Cortex of kidney (tissue), 1 donor: Measurements from ENCODE around the gene OR9Q1.

Experiments used
- DNase-seq: peaks from one replicate; lab custom pipeline; 2025; lab: John Stamatoyannopoulos, UW

OR9Q1 gene

DNA sequence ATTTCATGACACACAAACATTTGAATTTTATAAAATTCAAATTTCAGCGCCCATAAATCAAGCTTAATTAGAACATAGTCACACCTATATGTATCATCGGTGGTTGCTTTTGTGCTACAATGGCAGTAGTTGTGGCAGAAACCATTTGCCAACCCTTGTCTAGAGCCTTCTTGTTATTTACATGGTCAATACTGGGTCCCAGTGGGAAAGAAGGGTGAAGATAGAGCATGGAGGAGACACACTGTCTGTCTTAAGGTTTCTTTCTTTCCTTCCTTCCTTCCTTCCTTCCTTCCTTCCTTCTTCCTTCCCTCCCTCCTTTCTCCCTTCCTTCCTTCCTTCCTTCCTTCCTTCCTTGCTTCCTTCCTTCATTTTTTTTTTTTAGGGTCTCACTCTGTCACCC lies 10.8 kb downstream of the OR9Q1 start:
- DNase-seq: no peak

DNA sequence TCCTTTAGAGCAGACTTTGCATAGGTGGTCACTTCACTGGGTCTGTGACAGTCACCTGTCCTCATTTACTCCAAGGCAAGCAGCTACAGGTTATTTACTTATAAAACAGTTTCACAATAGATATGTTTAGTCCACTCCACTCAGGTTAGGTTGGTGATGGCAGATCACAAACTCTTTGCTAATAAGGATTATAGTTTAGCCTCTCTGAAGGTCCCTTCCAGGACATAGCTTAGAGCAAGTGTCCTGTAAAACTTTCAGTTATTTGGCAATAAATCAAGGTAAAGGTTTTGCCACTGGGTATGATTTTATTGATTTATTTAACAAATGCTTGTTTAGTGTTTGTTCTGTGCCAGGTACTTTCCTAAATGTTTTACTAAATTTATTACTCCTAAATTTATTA lies 15.9 kb downstream of the OR9Q1 start:
- no peak for DNase-seq

DNA sequence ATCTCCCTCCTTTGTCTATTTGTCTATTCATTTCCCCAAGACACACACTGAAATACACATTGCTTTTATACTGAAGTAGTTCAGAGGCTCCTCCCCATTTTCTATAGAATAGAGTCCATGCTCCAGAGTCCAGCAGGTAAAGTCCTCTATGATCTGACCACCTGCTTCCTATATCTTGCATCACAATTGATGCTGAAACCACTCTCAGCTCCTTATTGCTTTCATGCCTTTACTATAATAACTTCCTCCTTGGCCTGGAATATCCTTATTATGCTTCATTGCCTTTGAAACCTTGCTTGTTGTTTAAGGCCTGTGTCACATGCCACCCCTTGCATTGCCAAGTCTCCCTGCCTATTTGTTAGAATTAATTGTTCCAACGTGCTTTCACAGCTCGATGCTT lies 19.7 kb downstream of the OR9Q1 start:
- DNase-seq: no peak

DNA sequence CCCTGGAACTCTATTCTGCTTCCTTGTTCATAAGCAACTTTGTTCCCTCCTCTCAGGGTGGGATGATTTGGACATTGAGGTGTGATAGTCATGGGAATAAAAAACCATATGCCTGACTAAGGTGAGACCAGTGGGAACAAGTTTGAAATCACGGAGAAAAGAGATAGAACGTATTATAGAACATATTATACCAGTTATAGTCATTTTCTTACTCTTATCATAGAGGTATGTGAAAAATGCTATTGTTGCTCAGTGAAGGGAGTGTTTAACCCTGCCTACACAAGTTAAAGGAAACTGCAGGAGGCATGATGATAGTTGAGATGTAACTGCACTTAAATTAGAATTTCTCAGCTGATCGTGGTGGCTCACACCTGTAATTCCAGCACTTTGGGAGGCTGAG lies 22.6 kb downstream of the OR9Q1 start:
- no peak for DNase-seq

DNA sequence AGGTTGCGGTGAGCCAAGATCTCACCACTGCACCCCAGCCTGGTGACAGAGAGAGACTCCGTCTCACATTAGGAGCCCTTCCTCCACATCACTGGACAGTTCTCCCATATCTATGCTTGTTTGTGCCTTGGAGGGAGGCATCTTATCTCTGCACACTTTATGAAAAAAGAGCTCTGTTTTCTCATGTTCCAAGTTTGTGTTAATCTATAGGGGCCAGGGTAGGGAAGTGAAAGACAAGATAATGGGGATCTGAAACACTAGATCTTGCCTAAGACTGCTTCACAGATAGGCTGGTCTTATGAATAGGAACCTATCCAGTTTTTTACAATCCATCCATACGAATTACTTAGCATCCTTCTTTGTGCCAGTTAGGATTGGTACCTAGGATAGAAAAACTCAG lies 24.1 kb downstream of the OR9Q1 start:
- DNase-seq: no peak

DNA sequence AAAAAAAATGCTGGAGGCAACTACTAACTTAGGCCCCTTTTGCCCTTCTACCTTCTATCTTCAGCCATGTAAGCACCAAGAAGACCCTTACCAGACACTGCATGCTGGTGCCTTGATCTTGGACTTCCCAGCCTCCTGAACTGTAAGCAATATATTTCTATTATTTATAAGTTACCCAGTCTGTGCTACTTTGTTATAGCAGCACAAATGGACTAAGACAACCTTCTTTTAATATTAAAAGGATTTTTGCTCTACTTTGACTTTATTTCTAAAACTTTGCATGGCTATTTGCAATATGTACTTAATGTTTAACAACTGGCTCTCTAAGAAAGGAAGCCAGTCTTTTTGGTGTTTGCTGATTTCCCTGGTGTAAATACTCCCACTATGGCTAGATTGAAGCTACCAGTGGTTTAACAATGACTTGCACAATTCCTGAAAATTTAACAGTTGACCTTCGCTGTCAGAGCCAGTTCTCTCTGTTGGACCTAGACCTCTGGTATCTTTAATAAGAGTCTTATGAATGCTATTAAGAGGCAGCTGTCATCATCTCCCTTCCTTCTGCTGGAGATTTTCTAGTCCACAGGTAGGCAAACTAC lies 32.2 kb downstream of the OR9Q1 start:
- DNase-seq: no peak

DNA sequence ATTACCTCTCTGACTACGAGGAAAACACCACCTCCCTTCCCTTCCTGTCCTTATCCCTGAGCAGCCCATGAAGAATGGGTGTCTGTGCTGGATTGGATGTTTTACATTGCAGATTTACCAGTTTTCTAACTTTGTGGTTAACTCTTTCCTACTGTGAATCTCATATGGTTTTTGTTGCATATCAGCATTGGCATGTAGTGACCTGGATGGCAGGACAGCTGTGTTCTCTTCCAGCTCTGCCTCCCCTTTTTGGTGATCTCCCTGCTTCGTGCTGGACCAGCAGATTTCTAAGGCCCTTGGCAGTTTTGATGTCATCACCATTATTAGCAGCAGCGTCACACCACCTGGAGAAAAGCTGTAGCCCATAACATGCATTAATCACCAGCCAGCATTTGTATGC lies 33.8 kb downstream of the OR9Q1 start:
- DNase-seq: no peak

DNA sequence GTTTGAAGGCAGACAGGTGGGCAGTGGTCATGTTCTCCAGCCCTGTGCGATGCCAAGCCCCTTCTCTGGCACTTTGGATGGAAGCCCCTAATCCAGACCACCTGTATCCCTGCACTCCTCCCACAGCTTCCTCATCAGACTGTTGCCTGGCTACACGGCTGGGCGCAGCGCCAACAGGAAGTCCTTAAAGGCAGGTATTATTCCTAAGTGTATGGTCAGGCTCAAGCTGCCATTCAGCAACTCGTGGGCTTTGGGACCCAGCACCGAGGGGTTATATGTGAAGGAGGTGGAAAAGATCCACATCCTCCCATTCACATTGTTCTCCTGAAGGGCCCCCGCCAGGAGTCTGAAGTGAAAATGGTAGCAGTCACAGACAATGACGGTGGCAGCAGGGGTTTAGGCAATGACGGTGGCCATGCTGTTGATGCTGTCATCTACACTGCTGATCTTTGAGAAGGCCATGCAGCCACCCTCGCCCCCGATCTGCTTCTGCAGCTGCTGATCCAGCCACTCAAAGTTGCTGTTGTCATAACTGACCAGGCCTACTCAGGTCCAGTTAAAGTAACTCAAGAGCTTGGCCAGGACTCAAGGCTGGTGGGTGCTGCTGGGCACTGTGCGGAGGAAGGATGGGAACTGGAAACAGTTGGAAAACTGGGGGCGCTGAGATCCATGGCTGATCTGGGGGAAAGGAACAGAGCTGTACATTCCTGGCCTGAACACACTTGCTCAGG lies 34.8 kb downstream of the OR9Q1 start:
- no peak for DNase-seq

DNA sequence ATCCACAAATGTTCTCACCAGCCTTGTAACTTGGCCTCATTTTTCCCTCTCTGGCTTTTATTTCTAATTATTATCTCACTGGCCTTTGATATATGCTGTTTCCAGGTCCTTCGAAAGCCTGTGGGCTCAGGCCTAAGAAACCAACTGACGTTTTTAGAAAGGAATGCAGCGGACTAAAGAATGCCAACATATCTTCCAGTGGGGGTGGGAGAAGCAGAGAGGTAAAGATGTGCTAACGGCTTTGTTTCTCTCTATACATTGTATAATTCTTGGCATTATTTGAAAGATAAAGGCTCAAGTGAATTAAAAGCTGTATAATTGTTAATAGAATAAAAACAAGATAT lies 35.3 kb downstream of the OR9Q1 start:
- no peak for DNase-seq

DNA sequence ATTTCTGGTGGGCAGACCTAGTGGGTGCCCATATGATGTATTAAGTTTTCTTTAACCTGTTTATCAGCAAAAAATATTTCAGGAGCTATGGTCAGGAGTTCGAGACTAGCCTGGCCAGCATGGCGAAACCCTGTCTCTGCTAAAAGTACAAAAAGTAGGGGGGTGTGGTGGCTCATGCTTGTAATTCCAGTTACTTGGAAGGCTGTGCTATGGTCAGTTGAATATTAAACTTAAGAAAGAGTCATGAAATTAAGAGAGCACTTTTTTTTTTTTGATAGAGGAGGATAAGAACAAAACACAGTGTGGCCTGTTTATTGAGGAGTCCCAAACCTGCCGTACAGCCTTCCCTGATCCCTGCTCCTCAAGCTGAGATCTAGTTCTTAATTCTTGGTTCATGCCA lies 36.9 kb downstream of the OR9Q1 start:
- no peak for DNase-seq

DNA sequence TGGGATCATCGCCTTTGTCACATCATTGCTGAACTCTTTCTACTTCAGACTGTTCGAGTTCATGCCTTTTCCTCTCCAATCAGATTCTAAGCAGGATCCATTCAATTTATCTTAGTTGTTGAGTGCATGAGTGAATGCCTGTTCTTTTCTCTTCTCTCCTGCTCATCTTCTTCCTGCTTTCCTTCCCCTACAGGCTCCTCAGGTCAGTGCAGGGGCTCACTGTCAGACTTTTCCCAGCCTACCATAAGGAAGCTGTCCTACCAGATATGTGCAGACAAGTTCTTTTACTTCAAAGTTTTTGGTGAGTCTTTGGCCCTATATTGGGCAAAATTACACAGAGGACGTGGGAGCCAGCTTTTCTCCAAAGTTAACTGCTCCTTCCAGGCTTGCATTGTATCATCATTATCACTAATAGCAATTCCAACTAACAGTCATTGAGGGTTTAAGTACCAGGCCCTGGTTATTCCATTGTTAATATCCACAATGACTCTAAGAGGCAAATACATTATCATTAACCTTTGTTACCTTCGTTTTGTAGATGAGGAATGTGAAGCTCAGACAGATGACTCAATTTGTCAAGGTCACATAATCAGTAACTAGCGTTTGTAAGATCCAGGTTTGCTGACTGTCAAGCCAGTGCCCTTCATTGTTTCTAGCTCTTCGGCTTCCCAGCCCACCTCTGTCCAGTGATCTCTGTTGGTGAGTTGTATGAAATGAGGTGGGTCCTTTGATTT lies 37.4 kb downstream of the OR9Q1 start:
- no peak for DNase-seq

DNA sequence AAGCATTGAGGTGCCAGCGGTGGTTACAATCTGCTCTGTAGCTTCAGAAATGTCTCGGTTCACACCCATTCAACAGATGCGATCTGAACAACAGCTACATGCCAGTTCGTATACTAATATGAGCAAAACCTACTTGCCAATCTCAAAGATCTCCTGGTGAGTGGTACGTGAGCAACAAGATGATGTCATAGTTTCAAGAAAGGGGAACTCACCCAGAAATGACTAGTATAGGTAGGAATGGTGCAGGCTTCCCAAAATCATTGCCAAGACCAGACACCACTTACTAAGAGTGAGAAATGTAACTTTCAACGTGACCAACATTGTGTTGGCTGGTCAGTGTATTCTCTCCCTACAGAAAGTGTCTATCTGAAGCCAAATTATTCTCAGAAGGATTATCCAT lies 38.1 kb downstream of the OR9Q1 start:
- no peak for DNase-seq

DNA sequence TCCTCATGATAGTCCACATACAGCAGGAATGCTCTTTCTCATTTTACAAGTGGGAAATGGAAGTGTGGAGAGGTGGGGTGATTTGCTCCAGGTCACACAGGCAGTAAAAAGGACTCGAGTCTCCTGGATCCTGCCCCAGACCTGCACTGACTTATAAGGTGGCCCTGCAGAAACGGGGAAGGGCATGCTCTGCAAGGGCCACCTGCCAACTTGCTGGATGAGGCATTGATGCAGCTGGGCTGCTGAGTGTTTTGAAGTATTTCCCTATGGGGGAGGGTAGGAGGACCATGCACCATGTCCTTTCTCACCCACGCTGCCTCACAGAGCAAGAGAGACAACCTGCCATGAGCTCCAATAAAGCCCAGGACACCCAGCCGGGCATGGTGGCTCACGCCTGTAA lies 44.0 kb downstream of the OR9Q1 start:
- no peak for DNase-seq

DNA sequence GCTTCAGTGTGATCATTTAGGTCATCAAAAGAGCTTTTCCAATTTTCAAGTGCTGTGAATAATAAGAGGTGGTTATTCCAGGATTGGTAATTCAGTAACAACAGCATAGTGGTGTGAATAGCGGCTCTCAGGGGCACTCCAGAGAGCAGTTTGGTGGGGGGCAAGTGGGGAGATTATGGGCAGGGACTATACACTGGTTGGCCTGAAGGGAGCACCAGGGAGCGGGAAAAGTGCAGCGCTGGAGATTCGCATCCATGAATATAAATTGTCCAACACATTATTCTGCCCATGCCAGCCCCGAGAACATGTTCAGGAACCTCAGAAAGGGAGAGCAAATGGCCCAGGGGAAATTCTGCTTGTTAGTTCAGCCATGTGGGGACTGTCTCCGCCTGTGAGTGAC lies 45.0 kb downstream of the OR9Q1 start:
- no peak for DNase-seq

DNA sequence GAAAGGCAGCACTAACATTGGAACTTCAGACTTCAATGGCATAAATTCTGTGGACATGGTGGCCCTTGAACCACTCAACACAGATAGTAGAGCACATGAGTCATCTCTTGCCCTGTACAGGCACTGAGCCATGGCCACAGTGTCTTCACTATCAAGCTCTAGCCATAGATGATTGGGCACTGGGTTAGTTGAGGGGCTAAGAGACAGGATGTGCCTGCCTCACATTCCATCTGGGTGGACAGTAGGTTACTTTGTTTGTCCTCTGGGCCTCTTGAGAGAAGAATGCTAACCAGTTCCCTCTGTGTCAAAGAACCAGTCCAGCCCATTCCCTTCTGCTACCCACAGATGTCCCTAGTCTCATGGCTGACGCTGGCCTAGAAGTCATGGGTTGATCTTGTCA lies 46.9 kb downstream of the OR9Q1 start:
- no peak for DNase-seq

DNA sequence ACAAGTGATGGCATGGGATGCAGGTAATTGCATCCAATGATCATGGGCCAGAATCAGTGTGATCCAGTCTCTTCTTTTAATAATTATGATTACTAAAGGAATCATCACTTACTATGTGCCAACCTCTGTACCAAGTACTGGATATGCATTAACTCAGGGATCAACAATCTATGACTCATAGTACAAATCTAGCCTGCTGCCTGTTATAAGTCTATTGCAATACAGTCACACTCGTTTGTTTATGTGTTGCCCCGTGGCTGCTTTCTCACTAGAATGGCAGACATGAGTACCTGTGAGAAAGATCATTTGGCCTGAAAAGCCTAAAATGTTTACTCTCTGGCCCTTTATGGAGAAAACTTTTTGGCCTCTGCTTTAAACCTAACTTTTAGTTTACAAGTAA lies 52.1 kb downstream of the OR9Q1 start:
- DNase-seq: no peak

DNA sequence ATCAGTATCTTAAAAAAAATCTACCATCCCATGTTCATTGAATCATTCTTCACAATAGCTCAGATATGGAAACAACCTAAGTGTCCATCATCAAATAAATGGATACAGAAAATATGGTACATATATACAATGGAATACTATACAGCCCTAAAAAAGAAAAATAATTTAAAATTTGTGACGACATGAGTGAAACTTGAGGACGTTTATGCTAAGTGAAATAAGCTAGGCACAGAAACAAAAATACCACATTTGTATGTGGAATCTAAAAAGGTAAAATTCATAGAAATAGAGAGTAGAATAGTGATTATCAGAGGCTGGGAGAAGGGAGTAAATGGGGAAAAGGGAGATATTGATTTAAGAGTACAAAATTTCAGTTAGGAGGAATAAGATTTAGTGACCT lies 62.8 kb downstream of the OR9Q1 start:
- no peak for DNase-seq

DNA sequence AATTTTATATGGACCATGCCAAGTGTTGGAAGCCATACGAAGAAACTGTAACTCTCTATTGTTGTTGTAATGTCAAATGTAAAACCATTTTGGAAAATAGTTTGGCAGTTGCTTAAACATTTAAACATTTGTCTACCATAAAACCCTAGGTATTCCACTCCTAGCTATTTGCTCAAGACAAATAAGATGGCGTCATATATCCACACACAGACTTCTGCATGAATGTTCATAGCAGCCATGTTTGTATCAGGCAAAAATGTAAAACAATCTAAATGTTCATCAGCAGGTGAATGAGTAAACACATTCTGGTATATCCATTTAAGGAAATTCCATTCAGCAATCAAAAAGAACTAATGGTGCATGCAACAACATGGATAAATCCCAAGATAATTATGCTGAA lies 73.8 kb downstream of the OR9Q1 start:
- no peak for DNase-seq

DNA sequence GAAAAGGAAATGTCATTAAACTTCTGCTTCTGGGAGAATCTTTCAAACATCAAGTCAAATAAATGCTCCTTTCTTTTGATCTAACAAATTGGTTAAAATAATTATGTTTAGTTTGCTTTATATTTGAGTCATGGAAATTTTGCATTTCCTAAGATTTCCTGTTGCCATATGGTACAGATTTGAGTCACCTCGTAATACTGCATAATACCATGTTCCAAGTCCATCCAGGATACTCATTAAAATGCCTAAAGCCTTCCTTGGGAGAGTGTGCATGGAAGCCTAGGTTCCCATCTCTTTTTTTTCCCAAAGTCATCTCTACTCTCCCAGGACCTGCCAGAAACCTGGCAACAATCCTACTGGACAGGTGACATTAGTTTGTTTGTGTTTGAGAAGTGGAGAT lies 97.4 kb downstream of the OR9Q1 start:
- DNase-seq: no peak

DNA sequence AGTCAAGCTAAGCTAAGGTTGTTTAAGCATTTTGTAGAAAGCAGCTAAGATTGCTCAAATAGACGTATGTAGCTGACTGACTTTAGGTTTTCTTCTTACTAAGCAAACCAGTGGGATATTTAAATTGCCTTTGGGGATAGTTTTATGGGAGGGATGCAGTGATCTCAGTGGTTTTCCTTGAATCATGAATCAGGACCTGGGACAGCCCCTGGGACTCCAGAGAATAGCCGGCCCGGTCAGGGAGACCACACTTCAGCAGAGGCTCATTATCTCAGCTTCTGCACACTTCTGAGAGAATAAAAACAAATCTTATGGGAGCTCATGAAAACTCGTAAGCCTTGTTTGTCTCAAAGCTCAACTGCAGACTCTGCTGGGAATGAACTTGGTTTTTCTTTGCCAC lies 101.8 kb downstream of the OR9Q1 start, which contains the start of gene OR9I1:
Gene OR9I1 (minus strand): TSS at position 62 of the 400 bp plus-strand sequence. CDS start 6,086 bp downstream, outside the sequence.
- DNase-seq: no peak

DNA sequence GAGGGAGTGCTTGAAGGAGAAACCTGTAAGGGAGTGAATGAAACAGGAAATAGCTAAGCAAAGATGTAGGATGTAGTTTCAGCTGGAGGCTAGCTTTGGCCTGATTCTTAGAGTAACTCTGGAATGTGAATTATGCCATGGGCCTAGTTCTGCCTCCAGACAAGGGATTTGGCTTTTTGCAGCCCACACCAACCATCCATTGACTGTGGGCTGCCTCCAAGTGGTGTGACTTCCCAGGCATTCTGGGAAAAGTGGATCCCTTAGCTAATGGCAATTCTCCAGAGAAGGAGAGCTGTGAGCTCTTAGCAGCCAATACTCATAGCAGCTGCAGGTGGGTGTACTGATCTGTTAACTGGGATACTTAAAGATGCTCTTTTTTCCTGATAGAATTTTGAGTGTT lies 103.7 kb downstream of the OR9Q1 start:
- no peak for DNase-seq

DNA sequence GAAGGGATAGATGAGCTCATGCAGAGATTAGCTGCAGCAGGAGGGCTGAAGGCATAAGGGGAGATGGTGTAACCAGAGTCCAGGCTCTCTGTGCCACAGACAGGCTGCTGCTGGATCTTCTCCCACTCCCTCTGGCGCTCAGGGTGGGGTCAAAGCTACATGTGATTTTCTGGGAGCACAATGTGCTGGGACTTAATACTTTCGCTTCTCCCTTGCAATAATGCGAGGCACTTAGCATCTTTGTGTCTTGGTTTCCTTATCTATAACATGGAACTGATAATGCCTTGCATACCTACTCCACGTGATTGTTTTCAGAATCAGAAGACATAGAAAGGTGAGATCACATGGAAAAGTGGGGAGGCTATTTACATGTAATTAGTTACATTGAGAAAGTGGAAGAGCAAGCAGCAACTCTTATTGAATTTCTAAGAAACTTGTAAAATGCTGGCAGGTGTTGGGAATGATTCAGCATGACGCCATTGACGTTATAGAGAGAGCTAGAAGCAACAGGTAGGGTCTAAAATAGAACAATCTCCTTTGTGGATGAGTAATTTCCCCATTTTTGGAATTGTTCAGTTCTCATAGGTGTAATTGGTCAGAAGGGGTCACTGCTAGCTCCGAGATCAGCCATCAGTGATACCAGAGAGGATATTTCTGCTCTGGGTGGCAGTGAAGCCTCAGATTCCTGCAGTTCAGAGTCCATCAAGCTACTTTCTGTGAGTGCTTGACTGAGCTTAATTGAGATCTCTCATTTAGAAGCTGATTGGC lies 109.8 kb downstream of the OR9Q1 start:
- DNase-seq: no peak

DNA sequence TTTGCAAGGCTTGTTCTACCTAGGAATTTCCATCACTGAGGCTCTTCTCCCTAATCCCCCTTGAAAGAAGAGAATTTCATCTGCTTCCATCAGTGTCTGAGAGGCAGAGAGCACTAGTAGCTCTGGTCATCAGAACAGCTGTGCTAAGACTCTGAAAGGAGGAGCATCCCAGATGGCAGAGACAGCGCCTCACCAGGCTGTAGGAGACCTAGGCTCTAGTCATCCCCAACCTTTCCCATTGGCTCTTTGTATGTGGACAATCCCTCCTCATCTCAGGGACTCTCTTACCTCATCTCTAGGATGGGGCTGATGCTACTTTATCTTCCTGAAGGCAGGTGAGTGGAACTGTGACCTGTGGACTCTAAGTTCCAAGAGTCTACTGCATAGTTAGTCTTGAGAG lies 110.5 kb downstream of the OR9Q1 start:
- no peak for DNase-seq
